Neural progenitor cell (in vitro differentiated cells): ENCODE data around the gene EPHA10.

Experiments used
- EZH2 ChIP-seq: fragments of 200-600 bp; sonication (generic); IDR thresholded peaks from 2 replicates; pipeline ENCODE4 v1.6.1; 2017; ENCODE audit warnings: antibody characterized with exemption, mild to moderate bottlenecking, moderate library complexity
- EZH2phosphoT487 ChIP-seq: fragments of 200-600 bp; sonication (generic); IDR thresholded peaks from 2 replicates; pipeline ENCODE4 v1.6.1; 2017; ENCODE audit warnings: antibody characterized with exemption
- TF ChIP-seq, protein P1 (sequence below): fragments of 200-600 bp; sonication (generic); IDR thresholded peaks from 2 replicates; pipeline ENCODE4 v1.5.1; 2017; ENCODE audit warnings: antibody characterized with exemption, mild to moderate bottlenecking

DNA sequence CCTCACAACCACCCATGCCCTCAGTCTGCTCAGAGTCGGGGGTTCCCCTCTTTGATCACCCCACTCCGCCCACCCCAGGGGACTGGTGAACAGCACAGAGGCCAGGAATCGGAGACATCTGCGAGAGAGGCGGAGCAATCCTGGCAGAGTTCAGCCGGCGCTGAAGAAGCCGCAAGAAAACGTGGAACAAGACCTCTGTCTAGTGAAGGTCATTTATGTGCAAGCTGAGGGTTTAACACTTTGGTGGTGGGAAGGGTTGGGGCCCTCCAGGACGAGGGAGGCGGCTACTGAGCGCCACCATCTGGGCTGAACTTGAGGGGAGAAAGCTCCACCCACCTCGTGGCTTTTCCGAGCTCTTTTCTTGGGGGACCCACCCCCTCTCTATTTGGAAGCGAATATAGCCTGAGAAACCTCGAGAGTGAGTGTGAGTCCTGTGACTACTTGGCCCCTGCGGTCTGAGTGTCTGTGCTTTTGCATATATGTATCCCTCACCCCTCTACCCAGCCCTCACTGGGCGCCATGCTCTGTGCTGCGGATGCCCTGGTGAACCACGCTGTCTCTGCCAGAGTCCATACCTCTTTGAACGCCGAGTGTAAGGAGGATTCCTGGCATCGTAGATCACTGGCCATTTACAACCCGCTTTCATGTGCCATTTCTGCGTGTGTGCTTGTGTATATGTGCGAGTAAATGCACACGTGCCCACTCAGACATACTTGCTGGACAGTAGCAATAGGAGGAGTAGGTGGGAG, 1.2 kb upstream of the EPHA10 start:
- TF ChIP-seq, protein P1, sequence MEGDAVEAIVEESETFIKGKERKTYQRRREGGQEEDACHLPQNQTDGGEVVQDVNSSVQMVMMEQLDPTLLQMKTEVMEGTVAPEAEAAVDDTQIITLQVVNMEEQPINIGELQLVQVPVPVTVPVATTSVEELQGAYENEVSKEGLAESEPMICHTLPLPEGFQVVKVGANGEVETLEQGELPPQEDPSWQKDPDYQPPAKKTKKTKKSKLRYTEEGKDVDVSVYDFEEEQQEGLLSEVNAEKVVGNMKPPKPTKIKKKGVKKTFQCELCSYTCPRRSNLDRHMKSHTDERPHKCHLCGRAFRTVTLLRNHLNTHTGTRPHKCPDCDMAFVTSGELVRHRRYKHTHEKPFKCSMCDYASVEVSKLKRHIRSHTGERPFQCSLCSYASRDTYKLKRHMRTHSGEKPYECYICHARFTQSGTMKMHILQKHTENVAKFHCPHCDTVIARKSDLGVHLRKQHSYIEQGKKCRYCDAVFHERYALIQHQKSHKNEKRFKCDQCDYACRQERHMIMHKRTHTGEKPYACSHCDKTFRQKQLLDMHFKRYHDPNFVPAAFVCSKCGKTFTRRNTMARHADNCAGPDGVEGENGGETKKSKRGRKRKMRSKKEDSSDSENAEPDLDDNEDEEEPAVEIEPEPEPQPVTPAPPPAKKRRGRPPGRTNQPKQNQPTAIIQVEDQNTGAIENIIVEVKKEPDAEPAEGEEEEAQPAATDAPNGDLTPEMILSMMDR: peak; percentile 20
- TF ChIP-seq EZH2: peak; percentile 45
- TF ChIP-seq EZH2phosphoT487: peak; percentile 38
